Measurements from ENCODE around the gene CGB8.
A peak's percentile ranks its signal among the peaks of the same experiment; 100 is the strongest.
"Not testable (repeated sequence)": the region's sequence is repeated elsewhere in the genome, so short reads cannot be mapped to it uniquely, and the experiment has no call there.

CGB8 gene

GRCh38 chr19:49036815-49037214 is 12.1 kb downstream of the CGB8 start, which contains the start of gene CGB1:
TSS of gene CGB1 (minus strand) at chr19:49036895. CDS start at chr19:49036711, 184 bp downstream.
- peak; percentile 42 for TF ChIP-seq RAD21 (IDR thresholded peaks at IDR 0.05; ENCODE audit: low read depth)

DNA sequence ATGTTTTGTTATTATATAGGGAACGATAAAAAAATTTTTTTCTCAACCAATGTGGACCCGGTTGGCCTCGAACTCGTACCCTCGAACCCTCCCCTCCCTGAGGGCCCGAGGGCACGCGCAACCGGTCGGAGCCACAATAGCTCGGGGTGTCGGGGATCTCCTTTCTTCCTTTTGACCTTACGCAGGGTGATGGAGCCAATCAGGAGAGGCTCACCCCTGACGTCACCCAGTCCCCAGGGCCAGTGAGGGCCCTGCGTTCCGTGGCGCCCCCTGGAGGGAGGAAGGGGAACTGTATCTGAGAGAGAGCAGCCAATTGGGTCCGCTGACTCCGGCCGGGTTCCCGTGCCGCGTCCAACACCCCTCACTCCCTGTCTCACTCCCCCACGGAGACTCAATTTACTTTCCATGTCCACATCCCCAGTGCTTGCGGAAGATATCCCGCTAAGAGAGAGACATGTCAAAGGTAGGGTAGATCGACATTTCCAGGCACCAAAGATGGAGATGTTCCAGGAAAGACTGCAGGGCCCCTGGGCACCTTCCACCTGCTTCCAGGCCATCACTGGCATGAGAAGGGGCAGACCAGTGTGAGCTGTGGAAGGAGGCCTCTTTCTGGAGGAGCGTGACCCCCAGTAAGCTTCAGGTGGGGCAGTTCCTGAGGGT is 17.1 kb downstream of the CGB8 start, which contains the start of gene CGB2:
Gene CGB2 (plus strand): TSS at position 249 of the 660 bp plus-strand sequence. CDS start 206 bp downstream, at position 455.
- TF ChIP-seq CREB1 (IDR thresholded peaks at IDR 0.05; ENCODE audit: low read depth), result peak; percentile 44; the same call in 1 of the 2 replicates
- peak; percentile 33 for TF ChIP-seq RAD21 (IDR thresholded peaks at IDR 0.05; ENCODE audit: low read depth)
- peak; percentile 65 for TF ChIP-seq TEAD4 (IDR thresholded peaks at IDR 0.05)
- TF ChIP-seq MAX (IDR thresholded peaks at IDR 0.05), result peak; percentile 65

GRCh38 chr19:49024233-49024632 is 24.7 kb downstream of the CGB8 start, which contains the start of gene CGB3:
TSS of gene CGB3 (minus strand) at chr19:49024333. CDS start at chr19:49023971, 362 bp downstream.
- not testable (repeated sequence) for TF ChIP-seq CREB1, ZBTB7A (IDR thresholded peaks at IDR 0.05; ENCODE audit: low read depth)
- TF ChIP-seq, protein P1, sequence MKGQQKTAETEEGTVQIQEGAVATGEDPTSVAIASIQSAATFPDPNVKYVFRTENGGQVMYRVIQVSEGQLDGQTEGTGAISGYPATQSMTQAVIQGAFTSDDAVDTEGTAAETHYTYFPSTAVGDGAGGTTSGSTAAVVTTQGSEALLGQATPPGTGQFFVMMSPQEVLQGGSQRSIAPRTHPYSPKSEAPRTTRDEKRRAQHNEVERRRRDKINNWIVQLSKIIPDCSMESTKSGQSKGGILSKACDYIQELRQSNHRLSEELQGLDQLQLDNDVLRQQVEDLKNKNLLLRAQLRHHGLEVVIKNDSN (IDR thresholded peaks at IDR 0.05), result not testable (repeated sequence)

DNA sequence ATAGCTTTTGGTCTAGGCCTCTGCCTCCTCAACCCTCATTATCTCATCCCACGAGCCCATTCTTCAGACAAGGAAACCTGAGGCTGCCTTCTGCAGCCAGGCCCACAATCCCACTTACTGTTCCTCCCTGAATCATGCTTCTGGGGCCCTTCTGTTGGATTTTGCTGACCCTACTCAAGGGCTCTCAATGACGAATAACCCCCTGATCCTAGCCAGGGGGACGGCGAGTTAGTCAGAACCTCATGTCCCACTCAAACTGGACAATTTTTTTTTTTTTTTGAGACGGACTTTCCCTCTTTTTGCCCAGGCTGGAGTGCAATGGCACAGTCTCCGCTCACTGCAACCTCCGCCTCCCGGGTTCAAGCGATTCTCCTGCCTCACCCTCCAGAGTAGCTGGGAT is 26.8 kb downstream of the CGB8 start:
- TF ChIP-seq CEBPB (IDR thresholded peaks at IDR 0.05), result no peak
- no peak for TF ChIP-seq FOXM1 (IDR thresholded peaks at IDR 0.05; ENCODE audit: borderline replicate concordance, low read depth)
- no peak for TF ChIP-seq YY1 (IDR thresholded peaks at IDR 0.05; ENCODE audit: low read depth)
- no peak for TF ChIP-seq EP300 (IDR thresholded peaks at IDR 0.05; ENCODE audit: borderline replicate concordance)
- TF ChIP-seq ZBTB7A (IDR thresholded peaks at IDR 0.05; ENCODE audit: low read depth), result no peak
- TF ChIP-seq, protein P1 (IDR thresholded peaks at IDR 0.05), result no peak
- TF ChIP-seq MAX (IDR thresholded peaks at IDR 0.05), result no peak
- no peak for TF ChIP-seq CREB1 (IDR thresholded peaks at IDR 0.05; ENCODE audit: low read depth)
- TF ChIP-seq RAD21 (IDR thresholded peaks at IDR 0.05; ENCODE audit: low read depth), result no peak
- TF ChIP-seq EGR1 (IDR thresholded peaks at IDR 0.05), result no peak
- TF ChIP-seq NFIC (IDR thresholded peaks at IDR 0.05), result no peak
- no peak for TF ChIP-seq TEAD4 (IDR thresholded peaks at IDR 0.05)
- TF ChIP-seq, protein P2, sequence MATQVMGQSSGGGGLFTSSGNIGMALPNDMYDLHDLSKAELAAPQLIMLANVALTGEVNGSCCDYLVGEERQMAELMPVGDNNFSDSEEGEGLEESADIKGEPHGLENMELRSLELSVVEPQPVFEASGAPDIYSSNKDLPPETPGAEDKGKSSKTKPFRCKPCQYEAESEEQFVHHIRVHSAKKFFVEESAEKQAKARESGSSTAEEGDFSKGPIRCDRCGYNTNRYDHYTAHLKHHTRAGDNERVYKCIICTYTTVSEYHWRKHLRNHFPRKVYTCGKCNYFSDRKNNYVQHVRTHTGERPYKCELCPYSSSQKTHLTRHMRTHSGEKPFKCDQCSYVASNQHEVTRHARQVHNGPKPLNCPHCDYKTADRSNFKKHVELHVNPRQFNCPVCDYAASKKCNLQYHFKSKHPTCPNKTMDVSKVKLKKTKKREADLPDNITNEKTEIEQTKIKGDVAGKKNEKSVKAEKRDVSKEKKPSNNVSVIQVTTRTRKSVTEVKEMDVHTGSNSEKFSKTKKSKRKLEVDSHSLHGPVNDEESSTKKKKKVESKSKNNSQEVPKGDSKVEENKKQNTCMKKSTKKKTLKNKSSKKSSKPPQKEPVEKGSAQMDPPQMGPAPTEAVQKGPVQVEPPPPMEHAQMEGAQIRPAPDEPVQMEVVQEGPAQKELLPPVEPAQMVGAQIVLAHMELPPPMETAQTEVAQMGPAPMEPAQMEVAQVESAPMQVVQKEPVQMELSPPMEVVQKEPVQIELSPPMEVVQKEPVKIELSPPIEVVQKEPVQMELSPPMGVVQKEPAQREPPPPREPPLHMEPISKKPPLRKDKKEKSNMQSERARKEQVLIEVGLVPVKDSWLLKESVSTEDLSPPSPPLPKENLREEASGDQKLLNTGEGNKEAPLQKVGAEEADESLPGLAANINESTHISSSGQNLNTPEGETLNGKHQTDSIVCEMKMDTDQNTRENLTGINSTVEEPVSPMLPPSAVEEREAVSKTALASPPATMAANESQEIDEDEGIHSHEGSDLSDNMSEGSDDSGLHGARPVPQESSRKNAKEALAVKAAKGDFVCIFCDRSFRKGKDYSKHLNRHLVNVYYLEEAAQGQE (IDR thresholded peaks at IDR 0.05; ENCODE audit: low read depth), result no peak
- no peak for TF ChIP-seq TAF1 (IDR thresholded peaks at IDR 0.05; ENCODE audit: low read depth)
- TF ChIP-seq TCF12 (IDR thresholded peaks at IDR 0.05; ENCODE audit: low read depth), result no peak

DNA sequence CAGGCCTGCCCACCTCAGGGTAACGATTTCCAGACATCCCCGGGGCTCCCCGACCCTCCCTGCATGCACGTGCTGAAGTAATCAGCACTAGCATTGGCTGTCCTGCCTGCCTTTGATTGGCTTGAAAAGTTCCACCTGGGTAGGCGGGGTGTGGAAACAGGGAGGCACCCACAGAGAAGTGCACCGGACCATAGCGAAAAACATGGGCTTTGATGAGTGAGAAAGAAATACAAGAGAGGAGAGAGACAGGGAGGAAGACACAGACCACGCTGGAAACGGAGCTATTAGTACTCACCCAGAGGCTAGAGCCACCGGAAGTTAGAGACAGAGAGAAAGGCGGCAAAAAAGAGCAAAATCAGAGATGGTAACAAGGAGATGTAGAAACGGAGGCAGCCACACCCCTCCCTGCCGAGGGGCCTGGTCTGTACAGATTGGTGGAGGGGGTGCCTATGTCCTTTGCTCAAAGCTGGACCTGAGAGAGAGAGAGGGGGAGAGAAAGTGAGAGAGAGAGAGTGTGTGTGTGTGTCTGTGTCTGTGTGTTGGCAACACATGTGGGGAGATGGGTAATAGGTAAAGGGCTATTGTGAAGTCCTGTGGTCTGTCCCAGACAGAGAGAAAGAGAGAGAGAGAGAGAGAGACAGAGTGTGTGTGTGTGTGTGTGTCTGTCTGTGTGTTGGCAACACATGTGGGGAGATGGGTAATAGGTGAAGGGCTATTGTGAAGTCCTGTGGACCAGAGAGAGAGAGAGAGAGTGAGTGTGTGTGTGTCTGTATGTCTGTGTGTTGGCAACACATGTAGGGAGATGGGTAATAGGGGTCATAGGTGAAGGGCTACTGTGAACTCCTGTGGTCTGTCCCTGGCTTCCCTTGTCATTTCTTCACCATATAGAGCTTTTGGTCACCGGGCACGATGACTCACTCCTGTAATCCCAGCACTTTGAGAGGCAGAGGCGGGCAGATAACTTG is 27.7 kb downstream of the CGB8 start:
- TF ChIP-seq TEAD4 (IDR thresholded peaks at IDR 0.05) (no peak), MAX (IDR thresholded peaks at IDR 0.05) (peak; percentile 91)
- TF ChIP-seq, protein P1 (IDR thresholded peaks at IDR 0.05), result peak; percentile 58; the same call in 1 of the 2 replicates

GRCh38 chr19:49020342-49020741 is 28.6 kb downstream of the CGB8 start:
- TF ChIP-seq RAD21 (IDR thresholded peaks at IDR 0.05; ENCODE audit: low read depth) (no peak), CREB1 (IDR thresholded peaks at IDR 0.05; ENCODE audit: low read depth) (no peak), FOXM1 (IDR thresholded peaks at IDR 0.05; ENCODE audit: borderline replicate concordance, low read depth) (no peak), CEBPB (IDR thresholded peaks at IDR 0.05) (no peak), TEAD4 (IDR thresholded peaks at IDR 0.05) (no peak), YY1 (IDR thresholded peaks at IDR 0.05; ENCODE audit: low read depth) (no peak), MAX (IDR thresholded peaks at IDR 0.05) (no peak), ZBTB7A (IDR thresholded peaks at IDR 0.05; ENCODE audit: low read depth) (no peak), NFIC (IDR thresholded peaks at IDR 0.05) (no peak), TCF12 (IDR thresholded peaks at IDR 0.05; ENCODE audit: low read depth) (no peak), TAF1 (IDR thresholded peaks at IDR 0.05; ENCODE audit: low read depth) (no peak), EGR1 (IDR thresholded peaks at IDR 0.05) (no peak), EP300 (IDR thresholded peaks at IDR 0.05; ENCODE audit: borderline replicate concordance) (no peak)
- TF ChIP-seq, protein P2 (IDR thresholded peaks at IDR 0.05; ENCODE audit: low read depth), result no peak
- TF ChIP-seq, protein P1 (IDR thresholded peaks at IDR 0.05), result no peak

Measured in Ishikawa (cell line).